Ovary (tissue), 3 donors: Measurements from ENCODE around the gene CTSL.

ENCODE experiments used
- CTCF ChIP-seq, 3 donors: fragments of 450-650 bp in 2 of 3; fragments of 200-600 bp in 1 of 3; IDR thresholded peaks; one replicate each; pipeline versions ENCODE4 v1.5.1 to v1.8.0; 2016 to 2022; ENCODE audit warnings: antibody characterized with exemption in 3 of 3, mild to moderate bottlenecking in 1 of 3
- POLR2A ChIP-seq: fragments of 450-650 bp; IDR thresholded peaks from one replicate; pipeline ENCODE4 v1.6.1; 2017; ENCODE audit warnings: antibody characterized with exemption, mild to moderate bottlenecking, moderate library complexity
- donor health status: DM: no; HTN: no; CAD: no.

GRCh38 chr9:87751868-87752267, 25.9 kb downstream of the CTSL start:
- no peak for TF ChIP-seq CTCF (IDR thresholded peaks at IDR 0.05)
- no peak for TF ChIP-seq POLR2A
